ENCODE results near the gene NADSYN1. TPM values are rescaled to one million over a fixed set of nuclear protein-coding genes. Genes with fewer than 3 reads are reported as not detected.

The NADSYN1 gene
- total RNA-seq, 1 experiment from 2014 or later = 35.5 TPM

- Histone ChIP-seq H3K27ac (ENCODE audit: low read depth, low read length, poor library complexity, severe bottlenecking) (no peak overlapping the region), H3K36me3 (ENCODE audit: insufficient read depth, low read length, poor library complexity, severe bottlenecking) (peaks cover 38% of the 10 kb centered on the region), H3K9me3 (ENCODE audit: low read depth, low read length, poor library complexity, severe bottlenecking) (no peaks in the 10 kb centered on the region), H3K27me3 (replicated peaks; ENCODE audit: insufficient read depth, low read depth, low read length, poor library complexity) (no peaks in the 10 kb centered on the region), H3K4me1 (ENCODE audit: insufficient read depth, low read length, poor library complexity, severe bottlenecking) (no peaks in the 10 kb centered on the region), H3K4me3 (ENCODE audit: low read depth, low read length, poor library complexity, severe bottlenecking) (no peak overlapping the region)
- ChIA-PET CTCF (no interaction called here), POLR2A (ENCODE audit: low non-redundant PET) (no interaction called here)
- BruUV-seq (replicated peaks) = no TSS peak
- TF ChIP-seq EZH2 (IDR thresholded peaks at IDR 0.05; ENCODE audit: borderline replicate concordance, low read depth, low read length, poor library complexity, severe bottlenecking) = no peak
- TF ChIP-seq CTCF (conservative IDR thresholded peaks at IDR 0.05; ENCODE audit: low read depth, low read length) = no peak
- intact Hi-C loops (cut with micrococcal nuclease; ENCODE audit: unreplicated experiment) = no loop called here
- DNase-seq (ENCODE audit: low spot score) = no peak
These were observed 6.8 kb downstream of the NADSYN1 start for GRCh38 chr11:71459767-71460320.

- TF ChIP-seq EZH2 (IDR thresholded peaks at IDR 0.05; ENCODE audit: borderline replicate concordance, low read depth, low read length, poor library complexity, severe bottlenecking) (no peak), CTCF (conservative IDR thresholded peaks at IDR 0.05; ENCODE audit: low read depth, low read length) (no peak)
- DNase-seq (ENCODE audit: low spot score) = no peak
- CTCF ChIA-PET = no interaction called here
- Histone ChIP-seq H3K36me3 (ENCODE audit: insufficient read depth, low read length, poor library complexity, severe bottlenecking) (peaks cover 25% of the 10 kb centered on the region), H3K4me1 (ENCODE audit: insufficient read depth, low read length, poor library complexity, severe bottlenecking) (no peaks in the 10 kb centered on the region), H3K27ac (ENCODE audit: low read depth, low read length, poor library complexity, severe bottlenecking) (no peak overlapping the region), H3K9me3 (ENCODE audit: low read depth, low read length, poor library complexity, severe bottlenecking) (no peaks in the 10 kb centered on the region), H3K4me3 (ENCODE audit: low read depth, low read length, poor library complexity, severe bottlenecking) (no peak overlapping the region), H3K27me3 (replicated peaks; ENCODE audit: insufficient read depth, low read depth, low read length, poor library complexity) (no peaks in the 10 kb centered on the region)
- POLR2A ChIA-PET (ENCODE audit: low non-redundant PET) = no interaction called here
- BruUV-seq (replicated peaks) = no TSS peak
- intact Hi-C loops (cut with micrococcal nuclease; ENCODE audit: unreplicated experiment) = no loop called here
These were observed 8.7 kb downstream of the NADSYN1 start for GRCh38 chr11:71461696-71462095.

- DNase-seq (ENCODE audit: low spot score) = no peak
- Histone ChIP-seq H3K9me3 (ENCODE audit: low read depth, low read length, poor library complexity, severe bottlenecking) (no peaks in the 10 kb centered on the region), H3K4me3 (ENCODE audit: low read depth, low read length, poor library complexity, severe bottlenecking) (no peak overlapping the region), H3K27ac (ENCODE audit: low read depth, low read length, poor library complexity, severe bottlenecking) (no peak overlapping the region), H3K27me3 (replicated peaks; ENCODE audit: insufficient read depth, low read depth, low read length, poor library complexity) (no peaks in the 10 kb centered on the region), H3K4me1 (ENCODE audit: insufficient read depth, low read length, poor library complexity, severe bottlenecking) (no peaks in the 10 kb centered on the region), H3K36me3 (ENCODE audit: insufficient read depth, low read length, poor library complexity, severe bottlenecking) (peaks cover 24% of the 10 kb centered on the region)
- CTCF ChIA-PET = no interaction called here
- POLR2A ChIA-PET (ENCODE audit: low non-redundant PET) = no interaction called here
- intact Hi-C loops (cut with micrococcal nuclease; ENCODE audit: unreplicated experiment) = no loop called here
- no TSS peak for BruUV-seq (replicated peaks)
- no peak for TF ChIP-seq CTCF (conservative IDR thresholded peaks at IDR 0.05; ENCODE audit: low read depth, low read length)
- TF ChIP-seq EZH2 (IDR thresholded peaks at IDR 0.05; ENCODE audit: borderline replicate concordance, low read depth, low read length, poor library complexity, severe bottlenecking) = no peak
These were observed 9.7 kb downstream of the NADSYN1 start for GRCh38 chr11:71462726-71463125.
